ENCODE data around the gene WDR90. TPM values are rescaled to one million over a fixed set of nuclear protein-coding genes. Genes with fewer than 3 reads are reported as not detected.

Gene WDR90
- total and polyA plus RNA-seq, 2 of the 13 experiments (the other 11 are each of a cell fraction or from before 2014, with no cell fraction given): 14.9 to 28.9 TPM

DNA sequence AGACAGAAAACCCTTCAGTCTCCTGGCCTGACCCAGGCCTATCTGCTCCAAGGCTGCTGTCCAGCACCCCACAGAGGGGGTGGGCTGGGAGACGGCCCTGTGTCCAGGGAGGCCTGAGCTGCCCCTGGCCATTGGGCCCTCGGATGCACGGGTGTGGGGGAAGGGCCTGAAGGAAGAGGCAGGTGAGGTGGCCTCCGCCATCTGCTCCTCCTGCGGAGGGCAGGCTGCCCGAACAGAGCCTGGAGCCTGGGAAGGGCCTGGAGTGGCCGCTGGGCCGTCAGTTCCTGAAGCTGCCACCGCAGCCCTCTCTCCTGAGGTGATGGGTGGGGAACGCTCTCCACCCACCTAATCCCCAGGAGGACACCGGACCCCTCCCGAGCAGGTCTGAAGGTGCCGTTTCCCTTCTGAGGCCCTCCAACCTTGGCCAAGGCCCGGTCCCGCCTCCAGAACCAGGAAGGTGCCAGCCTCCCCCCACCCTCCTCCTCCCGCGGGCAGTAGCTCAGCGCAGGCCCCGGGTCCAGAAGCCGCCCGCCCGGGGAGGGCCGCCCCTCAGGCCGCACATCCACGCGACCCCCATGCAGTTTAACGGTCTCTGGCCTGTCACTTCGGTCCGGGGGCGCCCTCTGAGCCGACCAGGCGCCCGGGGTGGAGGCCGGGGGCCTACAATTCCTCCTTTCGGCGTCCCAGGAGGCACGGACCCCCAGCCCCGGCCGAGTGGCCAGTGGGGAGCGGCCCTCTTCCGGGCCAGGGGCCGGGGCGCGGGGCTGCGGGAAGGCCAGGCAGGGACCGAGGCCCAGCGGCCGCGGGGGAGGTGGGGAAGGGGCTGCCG, 55.6 kb downstream of the WDR90 start (continued):
- TF ChIP-seq, protein P1, sequence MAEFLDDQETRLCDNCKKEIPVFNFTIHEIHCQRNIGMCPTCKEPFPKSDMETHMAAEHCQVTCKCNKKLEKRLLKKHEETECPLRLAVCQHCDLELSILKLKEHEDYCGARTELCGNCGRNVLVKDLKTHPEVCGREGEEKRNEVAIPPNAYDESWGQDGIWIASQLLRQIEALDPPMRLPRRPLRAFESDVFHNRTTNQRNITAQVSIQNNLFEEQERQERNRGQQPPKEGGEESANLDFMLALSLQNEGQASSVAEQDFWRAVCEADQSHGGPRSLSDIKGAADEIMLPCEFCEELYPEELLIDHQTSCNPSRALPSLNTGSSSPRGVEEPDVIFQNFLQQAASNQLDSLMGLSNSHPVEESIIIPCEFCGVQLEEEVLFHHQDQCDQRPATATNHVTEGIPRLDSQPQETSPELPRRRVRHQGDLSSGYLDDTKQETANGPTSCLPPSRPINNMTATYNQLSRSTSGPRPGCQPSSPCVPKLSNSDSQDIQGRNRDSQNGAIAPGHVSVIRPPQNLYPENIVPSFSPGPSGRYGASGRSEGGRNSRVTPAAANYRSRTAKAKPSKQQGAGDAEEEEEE (CRISPR knock-in tag; IDR thresholded peaks at IDR 0.05; ENCODE audit: borderline replicate concordance): no peak
- TF ChIP-seq ZNF253 (CRISPR knock-in tag; IDR thresholded peaks at IDR 0.05; ENCODE audit: borderline replicate concordance) (no peak), TBX2 (CRISPR knock-in tag; IDR thresholded peaks at IDR 0.05; ENCODE audit: borderline replicate concordance) (no peak), ZNF678 (CRISPR knock-in tag; IDR thresholded peaks at IDR 0.05) (no peak), SMARCC2 (IDR thresholded peaks at IDR 0.05) (no peak), ZNF660 (CRISPR knock-in tag; IDR thresholded peaks at IDR 0.05; ENCODE audit: borderline replicate concordance, low read depth) (no peak), TMF1 (CRISPR knock-in tag; IDR thresholded peaks at IDR 0.05; ENCODE audit: low read depth) (no peak)
- TF ChIP-seq, protein P2, sequence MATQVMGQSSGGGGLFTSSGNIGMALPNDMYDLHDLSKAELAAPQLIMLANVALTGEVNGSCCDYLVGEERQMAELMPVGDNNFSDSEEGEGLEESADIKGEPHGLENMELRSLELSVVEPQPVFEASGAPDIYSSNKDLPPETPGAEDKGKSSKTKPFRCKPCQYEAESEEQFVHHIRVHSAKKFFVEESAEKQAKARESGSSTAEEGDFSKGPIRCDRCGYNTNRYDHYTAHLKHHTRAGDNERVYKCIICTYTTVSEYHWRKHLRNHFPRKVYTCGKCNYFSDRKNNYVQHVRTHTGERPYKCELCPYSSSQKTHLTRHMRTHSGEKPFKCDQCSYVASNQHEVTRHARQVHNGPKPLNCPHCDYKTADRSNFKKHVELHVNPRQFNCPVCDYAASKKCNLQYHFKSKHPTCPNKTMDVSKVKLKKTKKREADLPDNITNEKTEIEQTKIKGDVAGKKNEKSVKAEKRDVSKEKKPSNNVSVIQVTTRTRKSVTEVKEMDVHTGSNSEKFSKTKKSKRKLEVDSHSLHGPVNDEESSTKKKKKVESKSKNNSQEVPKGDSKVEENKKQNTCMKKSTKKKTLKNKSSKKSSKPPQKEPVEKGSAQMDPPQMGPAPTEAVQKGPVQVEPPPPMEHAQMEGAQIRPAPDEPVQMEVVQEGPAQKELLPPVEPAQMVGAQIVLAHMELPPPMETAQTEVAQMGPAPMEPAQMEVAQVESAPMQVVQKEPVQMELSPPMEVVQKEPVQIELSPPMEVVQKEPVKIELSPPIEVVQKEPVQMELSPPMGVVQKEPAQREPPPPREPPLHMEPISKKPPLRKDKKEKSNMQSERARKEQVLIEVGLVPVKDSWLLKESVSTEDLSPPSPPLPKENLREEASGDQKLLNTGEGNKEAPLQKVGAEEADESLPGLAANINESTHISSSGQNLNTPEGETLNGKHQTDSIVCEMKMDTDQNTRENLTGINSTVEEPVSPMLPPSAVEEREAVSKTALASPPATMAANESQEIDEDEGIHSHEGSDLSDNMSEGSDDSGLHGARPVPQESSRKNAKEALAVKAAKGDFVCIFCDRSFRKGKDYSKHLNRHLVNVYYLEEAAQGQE (IDR thresholded peaks at IDR 0.05; ENCODE audit: borderline replicate concordance in 1 of 2, low read depth in 1 of 2, low read length in 2 of 2): peak; percentile 36 to 85
